NCI-H748 (cell line): ENCODE measurements around the gene LRRK1.

ENCODE experiments used
- DNase-seq: peaks from one replicate; lab custom pipeline; 2025; ENCODE audit not compliant: unreplicated experiment; lab: John Stamatoyannopoulos, UW

LRRK1 gene

DNA sequence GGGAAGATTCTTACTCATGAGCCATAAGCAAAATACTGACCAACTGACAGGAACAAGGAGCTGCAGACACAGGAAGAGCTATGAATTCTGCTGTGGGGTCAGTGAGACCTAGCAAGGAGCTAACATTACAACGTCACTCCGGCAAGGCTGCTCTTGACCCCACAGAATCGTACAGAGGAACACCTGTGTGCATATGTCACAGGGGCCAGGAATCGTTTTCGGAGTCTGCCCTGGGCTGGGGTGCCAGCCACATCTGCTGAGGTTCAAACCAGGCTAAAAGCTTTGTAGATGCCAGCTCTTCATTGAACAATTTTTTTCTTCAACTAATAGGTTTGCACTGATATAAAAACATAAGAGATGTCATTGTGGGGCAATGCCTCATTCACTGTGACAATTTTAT is 82.6 kb downstream of the LRRK1 start:
- no peak for DNase-seq

DNA sequence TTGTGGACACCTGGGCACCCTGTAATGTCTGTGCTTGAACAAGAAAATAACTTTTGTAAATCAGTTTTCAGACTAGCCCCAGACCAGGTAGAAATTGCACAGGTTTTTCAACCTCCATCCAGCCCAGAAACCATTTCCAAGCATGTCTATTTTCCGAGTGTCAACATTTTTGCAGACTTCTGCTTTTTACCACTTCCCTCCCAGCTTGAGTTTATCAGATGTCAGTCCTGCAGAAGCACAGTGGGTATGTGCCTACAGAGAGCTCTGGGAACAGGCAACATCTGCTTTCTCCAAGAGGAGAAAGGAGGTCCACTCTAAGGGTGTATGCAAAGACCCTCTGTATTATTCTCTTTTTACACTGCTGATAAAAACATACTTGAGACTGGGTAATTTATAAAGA is 83.9 kb downstream of the LRRK1 start:
- DNase-seq = no peak

- no peak for DNase-seq
Measured at GRCh38 chr15:101003706-101004105, 84.5 kb downstream of the LRRK1 start.

DNA sequence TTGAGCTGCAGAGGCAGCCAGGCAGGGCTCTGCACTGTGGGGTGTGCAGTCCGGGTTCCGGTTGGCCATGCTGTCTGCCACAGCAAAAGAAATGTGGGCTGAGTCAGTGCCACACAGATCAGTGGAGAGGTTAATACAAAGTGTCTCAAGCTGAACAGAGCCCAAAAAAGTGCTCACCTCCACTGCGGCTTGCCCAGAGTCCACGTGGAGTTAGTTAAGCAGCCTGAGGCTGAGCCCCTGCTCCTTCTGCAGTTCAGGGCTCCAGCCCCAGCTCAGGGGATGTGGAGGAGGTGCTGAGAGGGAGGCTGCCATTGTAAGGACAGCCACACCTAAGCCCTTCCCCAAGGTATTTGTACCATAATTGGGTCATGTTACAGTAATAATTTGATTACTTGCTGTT is 85.3 kb downstream of the LRRK1 start:
- DNase-seq = no peak

- DNase-seq = no peak
Measured at GRCh38 chr15:101004986-101005747, 86.0 kb downstream of the LRRK1 start.

GRCh38 chr15:101006931-101007691 is 88.0 kb downstream of the LRRK1 start:
- DNase-seq = peak; percentile 65

DNA sequence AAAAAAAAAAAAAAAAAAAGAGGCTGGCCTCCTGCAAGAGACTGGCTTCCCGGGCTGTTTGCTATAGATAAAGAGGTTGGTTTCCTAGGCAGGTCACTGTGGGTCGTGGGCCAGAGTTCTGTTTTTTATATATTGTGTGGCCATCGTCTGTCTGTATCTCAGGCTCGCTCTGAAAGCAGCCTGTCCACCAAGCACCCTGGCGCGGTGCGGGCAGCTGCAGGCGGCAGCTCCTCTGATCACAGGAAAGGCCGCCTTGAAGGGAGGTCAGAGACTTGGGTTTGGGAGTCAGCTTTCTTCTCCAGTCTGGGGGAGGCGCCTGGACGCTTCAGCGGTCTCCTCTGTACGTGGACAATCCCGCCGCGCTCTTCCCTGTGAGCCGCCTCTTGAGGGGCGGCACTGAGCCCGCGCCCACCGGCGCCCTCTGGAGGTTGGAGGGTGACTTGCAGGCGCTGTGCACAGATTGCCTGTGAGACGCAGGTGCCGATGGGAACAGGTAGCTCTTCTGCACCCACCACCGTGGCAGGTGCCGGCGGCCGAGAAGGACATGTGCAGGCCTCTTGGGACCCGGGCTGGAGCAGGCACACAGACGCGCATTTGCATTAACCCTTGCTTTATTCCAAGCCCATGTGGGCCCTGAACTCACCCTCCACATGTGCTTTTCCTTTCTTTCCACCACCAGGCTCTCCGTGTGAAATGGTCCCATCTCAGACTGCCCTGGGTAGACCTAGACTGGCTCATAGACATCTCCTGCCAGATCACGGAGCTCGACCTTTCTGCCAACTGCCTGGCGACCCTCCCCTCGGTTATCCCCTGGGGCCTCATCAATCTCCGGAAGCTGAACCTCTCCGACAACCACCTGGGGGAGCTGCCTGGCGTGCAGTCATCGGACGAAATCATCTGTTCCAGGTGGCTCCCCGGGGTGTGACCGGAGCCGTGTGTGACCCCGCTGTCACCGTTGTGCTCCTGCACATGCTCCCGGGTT is 89.3 kb downstream of the LRRK1 start:
- peak; percentile 80 for DNase-seq

DNA sequence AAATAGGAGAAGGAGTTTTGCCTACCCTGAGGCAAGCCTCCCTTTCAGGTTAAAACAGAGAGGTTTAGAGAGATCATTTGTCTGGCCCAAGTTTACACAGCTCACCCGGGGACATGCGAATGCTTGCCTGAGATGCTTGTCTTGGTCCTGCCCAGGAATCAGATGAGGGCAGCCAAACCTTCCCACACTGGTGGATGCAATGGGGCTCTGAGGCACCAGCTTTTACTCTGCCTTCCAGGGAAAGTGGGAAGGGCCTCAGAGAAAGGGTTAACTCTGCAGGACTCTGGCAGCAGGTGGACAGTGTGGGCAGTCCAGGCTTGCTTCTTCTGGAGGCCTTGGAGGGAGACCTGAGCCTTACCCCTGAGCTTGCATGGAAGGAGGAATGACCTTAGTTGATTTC is 90.0 kb downstream of the LRRK1 start:
- DNase-seq = no peak

GRCh38 chr15:101010781-101011180 is 91.6 kb downstream of the LRRK1 start:
- no peak for DNase-seq

DNA sequence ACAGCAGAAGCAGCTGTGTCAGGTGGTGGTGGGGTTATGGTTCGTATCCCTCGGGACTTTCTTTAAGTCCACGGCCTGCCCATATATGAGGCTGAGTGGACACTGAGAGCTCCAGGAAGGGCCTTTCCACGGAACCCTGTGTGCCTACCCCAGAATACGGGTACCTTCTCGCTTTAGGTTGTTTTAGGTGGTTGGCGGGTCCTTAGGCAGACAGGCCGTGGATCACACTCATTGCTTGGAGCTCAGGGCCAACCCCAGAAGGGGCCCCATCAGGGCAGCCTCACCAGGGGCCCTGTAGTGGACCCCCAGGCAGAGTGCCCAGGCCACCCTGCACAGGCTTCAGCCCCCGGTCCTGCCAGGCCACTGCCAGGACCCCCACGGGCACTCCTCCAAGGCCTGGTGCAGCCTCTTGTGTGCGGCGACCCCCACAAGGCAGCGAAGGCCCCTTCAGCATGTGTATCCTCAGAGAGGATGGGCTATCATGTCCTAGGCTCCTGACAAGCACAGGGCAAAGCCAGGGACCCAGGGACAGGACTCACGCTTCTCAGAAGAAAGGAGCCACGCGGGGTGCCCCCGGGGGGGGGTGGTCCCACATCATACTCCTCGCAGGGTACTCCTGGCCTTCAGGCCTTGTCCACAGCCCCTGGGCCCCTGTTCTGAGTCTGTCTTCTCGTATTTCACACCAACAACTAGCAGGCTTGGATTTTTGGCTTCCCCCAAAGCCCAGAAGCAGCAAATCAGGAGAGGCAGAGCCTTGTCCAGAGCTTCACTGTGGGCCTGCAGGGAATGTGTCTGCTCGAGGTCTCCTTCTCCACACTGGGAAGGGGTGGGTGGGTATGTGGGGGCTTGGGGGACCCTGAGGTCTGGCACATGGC is 93.4 kb downstream of the LRRK1 start:
- no peak for DNase-seq

- no peak for DNase-seq
Measured at GRCh38 chr15:101013201-101013550, 94.0 kb downstream of the LRRK1 start.

- DNase-seq = no peak
Measured at GRCh38 chr15:101013769-101014675, 94.9 kb downstream of the LRRK1 start.

GRCh38 chr15:101014921-101015841 is 96.0 kb downstream of the LRRK1 start:
- peak; percentile 44 for DNase-seq

DNA sequence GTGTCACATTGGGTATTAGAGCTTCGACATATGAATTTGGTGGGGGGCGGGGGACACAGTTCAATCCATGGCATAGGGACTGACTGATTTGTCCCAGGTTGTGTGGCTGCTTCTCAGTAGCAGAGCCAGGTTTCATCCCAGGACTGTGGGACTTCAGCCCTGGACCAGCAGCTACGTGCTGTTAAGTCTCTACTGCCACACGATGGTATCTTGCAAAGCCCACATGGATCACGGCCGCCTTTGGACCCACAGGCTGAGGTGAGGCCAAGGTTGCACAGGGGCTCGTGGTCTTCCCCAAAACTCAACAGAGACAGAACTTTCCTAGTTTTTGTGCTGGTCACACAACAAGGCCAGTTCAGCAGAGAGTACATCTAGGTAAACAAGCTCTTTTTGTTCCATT is 97.4 kb downstream of the LRRK1 start:
- DNase-seq = no peak

- DNase-seq = peak; percentile 4
Measured at GRCh38 chr15:101017093-101017754, 98.1 kb downstream of the LRRK1 start.

GRCh38 chr15:101018016-101018415 is 98.9 kb downstream of the LRRK1 start:
- no peak for DNase-seq

- DNase-seq = no peak
Measured at GRCh38 chr15:101018450-101018849, 99.3 kb downstream of the LRRK1 start.

DNA sequence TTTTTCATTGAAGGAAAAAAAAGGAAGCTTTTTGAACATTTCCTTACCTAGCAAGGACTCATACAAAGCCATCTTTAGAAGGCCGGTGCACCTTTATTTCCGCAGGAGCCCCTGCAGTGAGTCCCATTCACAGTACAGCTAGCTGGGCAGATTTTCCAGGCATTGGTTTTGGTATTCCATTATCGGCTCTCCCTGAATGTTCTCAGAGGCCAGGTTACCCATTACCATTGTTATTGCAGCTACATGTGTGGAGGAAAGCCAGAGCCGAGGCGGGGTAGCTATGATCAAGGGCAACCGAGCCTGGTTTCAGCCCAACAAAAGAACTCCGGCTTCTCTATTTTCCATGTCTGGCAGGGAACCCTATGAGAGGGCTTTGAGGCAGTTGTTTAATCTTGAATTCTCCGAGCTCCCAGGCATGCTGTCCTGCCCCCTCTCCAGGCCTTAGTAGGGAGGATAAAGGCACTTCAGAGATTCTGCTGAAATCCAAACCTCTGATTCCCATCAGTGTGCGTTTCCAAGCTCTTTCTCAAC is 100.3 kb downstream of the LRRK1 start:
- DNase-seq = no peak
